Measurements from ENCODE around the gene ALKAL2. TPM values are rescaled to one million over a fixed set of nuclear protein-coding genes. Genes with fewer than 3 reads are reported as not detected.

Gene ALKAL2
- total RNA-seq (2022; extraction: Qiagen RNA extraction; ENCODE audit: low read depth): not detected in 5 replicates

GRCh38 chr2:287911-288757 lies at the start of gene ALKAL2:
Gene ALKAL2 (minus strand): TSS chr2:288091. CDS start chr2:287835, 256 bp downstream.

DNA sequence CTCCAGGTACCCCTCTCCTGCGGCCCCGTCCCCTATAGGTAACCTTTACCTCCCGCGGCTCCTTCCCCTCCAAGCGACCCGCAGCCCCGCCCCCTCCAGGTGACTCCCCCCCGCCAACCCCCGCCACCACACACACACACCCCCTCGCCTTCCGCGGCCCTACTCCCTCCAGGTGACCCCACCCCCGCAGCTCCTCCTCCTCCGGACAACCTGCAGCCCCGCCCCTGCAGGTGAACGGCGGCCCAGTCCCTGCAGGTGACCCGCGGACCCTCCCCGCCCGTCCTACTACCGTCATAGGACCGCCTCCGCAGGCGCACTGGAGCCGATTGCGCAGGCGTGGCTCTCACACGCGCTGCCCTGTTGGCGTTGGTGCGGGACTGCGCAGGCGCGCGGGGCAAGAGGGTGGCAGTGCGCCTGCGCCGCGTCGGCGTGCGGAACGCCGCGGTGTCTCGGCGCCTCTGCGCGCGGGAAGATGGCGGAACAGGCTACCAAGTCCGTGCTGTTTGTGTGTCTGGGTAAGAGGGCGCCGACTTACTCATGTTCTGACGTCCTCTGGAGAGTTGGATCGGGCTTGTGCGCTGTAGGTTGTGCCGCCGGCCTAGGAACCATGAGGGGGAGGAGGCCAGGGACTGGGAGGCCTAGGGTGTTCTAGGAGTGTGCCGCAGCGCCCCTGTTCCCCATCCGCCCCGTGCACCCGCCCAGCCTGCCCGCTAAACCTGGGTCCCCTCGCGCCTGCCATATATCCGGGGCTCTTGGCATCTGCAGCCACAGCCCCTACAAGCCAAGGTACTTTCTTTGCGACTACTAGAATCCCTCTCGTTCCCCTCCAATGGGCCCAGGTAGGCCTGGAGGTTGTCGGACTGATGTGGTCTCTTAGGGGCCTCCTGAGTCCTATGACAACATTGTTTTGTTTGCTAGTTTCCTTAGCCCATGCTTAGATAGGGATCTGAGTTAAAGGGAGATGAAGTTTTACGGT lies 23.1 kb downstream of the ALKAL2 start, which contains the start of gene ACP1:
TSS of gene ACP1 (plus strand) at position 455 of the 976 bp plus-strand sequence. CDS start at position 473, 18 bp downstream.

GRCh38 chr2:263774-264492 lies 24.0 kb downstream of the ALKAL2 start, which contains the start of gene SH3YL1:
Gene SH3YL1 (minus strand): TSS chr2:264032. CDS start chr2:263984, 48 bp downstream.

Other genes with a start within 250 kb of the ALKAL2 start
- gene FAM110C, start 241.6 kb downstream of the ALKAL2 start, total RNA-seq (2022; extraction: Qiagen RNA extraction; ENCODE audit: low read depth): 0.13 to 0.71 TPM (median 0.23 TPM) in 5 replicates
- 7.2 to 10.7 TPM (median 9.8 TPM) in 5 replicates for gene SH3YL1, start 24.1 kb downstream of the ALKAL2 start, total RNA-seq (2022; extraction: Qiagen RNA extraction; ENCODE audit: low read depth)
- gene ACP1, start 23.1 kb downstream of the ALKAL2 start, total RNA-seq (2022; extraction: Qiagen RNA extraction; ENCODE audit: low read depth): 191 to 235 TPM (median 209 TPM) in 5 replicates